Mammary epithelial cell (primary cell): ENCODE results near the gene NT5E.

Experiments
- CTCF ChIP-seq, 2 donors: IDR thresholded peaks in 1 of 2; conservative IDR thresholded peaks in 1 of 2; 2 replicates each; pipeline ENCODE4 v1.5.1; 2011 to 2012; ENCODE audit warnings: inconsistent platforms in 2 of 2, low read length in 2 of 2, mild to moderate bottlenecking in 2 of 2, control low read depth in 1 of 2, low read depth in 1 of 2; ENCODE audit not compliant: insufficient read depth in 1 of 2; ENCODE audit errors: extremely low read depth in 1 of 2
- EZH2 ChIP-seq: IDR thresholded peaks from 2 replicates; pipeline ENCODE4 v1.6.1; 2012; ENCODE audit warnings: low read length, inconsistent platforms, borderline replicate concordance

GRCh38 chr6:85417336-85417735, 32.5 kb upstream of the NT5E start:
- TF ChIP-seq CTCF (conservative IDR thresholded peaks at IDR 0.05 in 1 of 2, IDR thresholded peaks at IDR 0.05 in 1 of 2; ENCODE audit: extremely low read depth in 1 of 2, insufficient read depth in 1 of 2, low read depth in 1 of 2, low read length in 2 of 2), result no peak
- TF ChIP-seq EZH2, result no peak
